IMR-90 (cell line): ENCODE data around the gene KRTAP4-3. TPM values are rescaled to one million over a fixed set of nuclear protein-coding genes. Genes with fewer than 3 reads are reported as not detected.
"Not testable (repeated sequence)": the region's sequence is repeated elsewhere in the genome, so short reads cannot be mapped to it uniquely, and the experiment has no call there.

ENCODE experiments used
- ATAC-seq: fragments of 200-7000 bp; cut with Tn5 transposase; 2 replicates; pipeline ENCODE4 v1.9.1; 2020; ENCODE audit warnings: low read depth, mild to moderate bottlenecking, moderate library complexity
- BruUV-seq: library from RNA; stranded (reverse); fragments of 400-500 nt; replicated peaks from 2 replicates; lab custom pipeline; 2021; lab: Mats Ljungman, UMichigan
- CTCF ChIA-PET: fragments of 300-600 bp; formaldehyde crosslinking; extraction: SDS; loops from one replicate; lab custom pipeline; 2021; ENCODE audit warnings: antibody characterized with exemption; lab: Yijun Ruan, JAX
- POLR2A ChIA-PET: fragments of 300-600 bp; sonication (Branson Sonifier 250); formaldehyde crosslinking; loops from one replicate; lab custom pipeline; 2022; ENCODE audit warnings: antibody characterized with exemption; ENCODE audit not compliant: unreplicated experiment; lab: Charles Lee
- DNase-seq: peaks from one replicate; pipeline ENCODE4 v3.0.0; 2013
- H2AFZ ChIP-seq: replicated peaks from 2 replicates; pipeline ENCODE3; 2013; ENCODE audit warnings: low read length, mild to moderate bottlenecking; ENCODE audit not compliant: poor library complexity
- H2AK5ac ChIP-seq: 2 replicates; pipeline ENCODE4 v1.6.1; 2013; ENCODE audit warnings: low read depth, low read length, inconsistent platforms
- H2AK9ac ChIP-seq: replicated peaks from 2 replicates; pipeline ENCODE3; 2013; ENCODE audit warnings: mild to moderate bottlenecking, low read depth, low read length, moderate library complexity; ENCODE audit not compliant: poor library complexity
- H2BK120ac ChIP-seq: 2 replicates; pipeline ENCODE4 v1.6.1; 2013; ENCODE audit warnings: low read depth, low read length, inconsistent platforms
- H2BK15ac ChIP-seq: 3 replicates; pipeline ENCODE4 v1.6.1; 2013; ENCODE audit warnings: low read depth, low read length, inconsistent platforms
- H2BK20ac ChIP-seq: 2 replicates; pipeline ENCODE4 v1.6.1; 2013; ENCODE audit warnings: low read depth, mild to moderate bottlenecking, inconsistent platforms, low read length, moderate library complexity
- H2BK5ac ChIP-seq: 2 replicates; pipeline ENCODE4 v1.6.1; 2013; ENCODE audit warnings: mild to moderate bottlenecking, low read depth, low read length, inconsistent platforms; ENCODE audit not compliant: poor library complexity, severe bottlenecking
- H3K14ac ChIP-seq: replicated peaks from 2 replicates; pipeline ENCODE4 v1.6.1; 2013; ENCODE audit warnings: low read depth, low read length, inconsistent platforms
- H3K18ac ChIP-seq: 2 replicates; pipeline ENCODE4 v1.6.1; 2013; ENCODE audit warnings: low read depth, low read length, control low read depth
- H3K23ac ChIP-seq: 2 replicates; pipeline ENCODE4 v1.6.1; 2013; ENCODE audit warnings: low read depth, low read length, inconsistent platforms
- H3K27ac ChIP-seq: 2 replicates; pipeline ENCODE4 v1.5.1; 2013; ENCODE audit warnings: mild to moderate bottlenecking, control low read depth, low read length; ENCODE audit not compliant: insufficient read depth
- H3K27me3 ChIP-seq: 2 replicates; pipeline ENCODE4 v1.6.1; 2013; ENCODE audit warnings: low read length; ENCODE audit not compliant: control insufficient read depth, insufficient read depth
- H3K36me3 ChIP-seq: 2 replicates; pipeline ENCODE4 v1.6.1; 2013; ENCODE audit warnings: low read length, mixed read lengths; ENCODE audit not compliant: control insufficient read depth, insufficient read depth
- H3K4ac ChIP-seq: 2 replicates; pipeline ENCODE4 v1.6.1; 2013; ENCODE audit warnings: low read depth, low read length, inconsistent platforms
- H3K4me1 ChIP-seq: 2 replicates; pipeline ENCODE4 v1.6.1; 2013; ENCODE audit warnings: low read length, mixed read lengths; ENCODE audit not compliant: control insufficient read depth, insufficient read depth
- H3K4me2 ChIP-seq: 2 replicates; pipeline ENCODE4 v1.6.1; 2013; ENCODE audit warnings: low read depth, mild to moderate bottlenecking, control low read depth, low read length, moderate library complexity
- H3K4me3 ChIP-seq: 2 replicates; pipeline ENCODE4 v1.5.1; 2013; ENCODE audit warnings: low read depth, mild to moderate bottlenecking, control low read depth, low read length, moderate library complexity; ENCODE audit not compliant: insufficient read depth
- H3K56ac ChIP-seq: 2 replicates; pipeline ENCODE4 v1.6.1; 2013; ENCODE audit warnings: low read length, inconsistent platforms; ENCODE audit not compliant: insufficient read depth; ENCODE audit errors: extremely low read depth
- H3K79me1 ChIP-seq, 2 experiments: 2 replicates each; pipeline ENCODE4 v1.6.1; 2013; ENCODE audit warnings: low read length in 2 of 2, inconsistent platforms in 1 of 2, low read depth in 1 of 2
- H3K9ac ChIP-seq: 2 replicates; pipeline ENCODE4 v1.6.1; 2013; ENCODE audit warnings: low read depth, low read length, control low read depth
- H3K9me1 ChIP-seq: 2 replicates; pipeline ENCODE4 v1.6.1; 2013; ENCODE audit warnings: low read length, inconsistent platforms; ENCODE audit not compliant: insufficient read depth
- H3K9me3 ChIP-seq: 2 replicates; pipeline ENCODE4 v1.6.1; 2013; ENCODE audit warnings: low read length; ENCODE audit not compliant: control insufficient read depth, insufficient read depth
- H4K20me1 ChIP-seq: 2 replicates; pipeline ENCODE4 v1.6.1; 2013; ENCODE audit warnings: low read length, inconsistent platforms; ENCODE audit not compliant: insufficient read depth
- H4K5ac ChIP-seq: 2 replicates; pipeline ENCODE4 v1.6.1; 2013; ENCODE audit warnings: mild to moderate bottlenecking, low read depth, low read length, control low read depth
- H4K8ac ChIP-seq, 2 experiments: 2 replicates each; pipeline ENCODE4 v1.6.1; 2013; ENCODE audit warnings: low read depth in 2 of 2, low read length in 2 of 2, control low read depth in 1 of 2, inconsistent platforms in 1 of 2
- H4K91ac ChIP-seq: 2 replicates; pipeline ENCODE4 v1.6.1; 2013; ENCODE audit warnings: low read depth, low read length, inconsistent platforms; ENCODE audit not compliant: insufficient read depth
- CEBPB ChIP-seq: IDR thresholded peaks from 2 replicates; pipeline ENCODE4 v1.6.1; 2012; ENCODE audit warnings: low read depth, low read length, improper control_type of control experiment
- RAD21 ChIP-seq: IDR thresholded peaks from 2 replicates; pipeline ENCODE4 v1.6.1; 2012; ENCODE audit warnings: low read length, improper control_type of control experiment
- WGBS, 2 experiments: methylation state at CpG; one replicate each; pipeline versions ENCODE4 v1.1.5 to v1.1.7; 2013; ENCODE audit warnings: missing lambda C conversion rate in 2 of 2; ENCODE audit not compliant: insufficient read length in 1 of 2; ENCODE audit errors: extremely low coverage in 2 of 2; 5-methylcytosine and 5-hydroxymethylcytosine counted together
- dilution Hi-C: fragments of 300-500 bp; cut with HindIII; formaldehyde crosslinking; loops from one replicate; pipeline ENCODE4 v1.14.3; 2018; ENCODE audit warnings: low sequenced_read_pairs; ENCODE audit not compliant: unreplicated experiment
- in situ Hi-C: fragments of 300-500 bp; cut with MboI; formaldehyde crosslinking; loops from 3 replicates; pipeline ENCODE4 v1.14.3; 2019; ENCODE audit warnings: low sequenced_read_pairs, inconsistent platforms, mixed read lengths
- intact Hi-C: fragments of 100-400 bp; cut with micrococcal nuclease; formaldehyde crosslinking; loops from 2 replicates; pipeline ENCODE4 v1.10.0; 2022
- polyA plus RNA-seq, 3 experiments: library from polyadenylated mRNA; depleted of rRNA; stranded (reverse); fragments of >200 nt; gene quantifications; 2 replicates each; pipeline ENCODE4 v1.2.3, GENCODE V29; 2012; ENCODE audit warnings: low replicate concordance in 1 of 3
- total RNA-seq: library from RNA; depleted of rRNA; stranded (reverse); fragments of >200 nt; gene quantifications from 2 replicates; pipeline ENCODE4 v1.2.3, GENCODE V29; 2012

The KRTAP4-3 gene
- total and polyA plus RNA-seq, 2 of the 4 experiments (the other 2 are of a cell fraction): not detected

- no peak for TF ChIP-seq CEBPB
- TF ChIP-seq RAD21: no peak
Observed at GRCh38 chr17:41140360-41141131, 27.5 kb downstream of the KRTAP4-3 start, which contains the start of gene KRTAP4-6 (continued).

DNA sequence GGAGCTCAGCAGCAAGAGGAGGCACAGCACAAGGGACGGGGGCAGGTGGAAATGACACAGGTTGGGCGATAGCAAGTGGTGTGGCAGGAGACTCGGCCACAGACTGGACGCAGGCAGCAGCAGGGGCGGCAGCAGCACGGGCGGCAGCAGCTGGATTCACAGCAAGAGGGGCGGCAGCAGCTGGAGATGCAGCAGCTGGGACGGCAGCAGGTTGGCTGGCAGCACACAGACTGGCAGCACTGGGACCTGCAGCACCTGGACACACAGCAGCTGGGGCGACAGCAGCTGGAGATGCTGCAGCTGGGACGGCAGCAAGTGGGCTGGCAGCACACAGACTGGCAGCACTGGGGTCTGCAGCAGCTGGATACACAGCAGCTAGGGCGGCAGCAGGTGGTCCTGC, 28.2 kb downstream of the KRTAP4-3 start:
- WGBS, 2 experiments: 90% methylated on average over 10 of the region's 12 CpGs; no CpG with 5 or more reads in 1 of the 2 experiments
- H3K4me3 ChIP-seq, H3K9ac ChIP-seq, H2BK120ac ChIP-seq, in situ Hi-C loops, DNase-seq, H4K20me1 ChIP-seq, H3K23ac ChIP-seq, H3K27me3 ChIP-seq, H3K9me1 ChIP-seq, intact Hi-C loops, H3K14ac ChIP-seq, H3K56ac ChIP-seq, H3K9me3 ChIP-seq, H3K4me2 ChIP-seq, dilution Hi-C loops, POLR2A ChIA-PET, H3K27ac ChIP-seq, H3K36me3 ChIP-seq, H2BK15ac ChIP-seq, BruUV-seq, H4K5ac ChIP-seq, H3K18ac ChIP-seq, H3K79me1 ChIP-seq, H2BK20ac ChIP-seq, H3K4ac ChIP-seq, H2AFZ ChIP-seq, H4K8ac ChIP-seq, H2AK9ac ChIP-seq, H4K91ac ChIP-seq, H3K4me1 ChIP-seq, ATAC-seq, CTCF ChIA-PET: not testable (repeated sequence)
- H2BK5ac ChIP-seq: peak overlapping the region; percentile 32
- peak overlapping the region; percentile 23 for H2AK5ac ChIP-seq
